ENCODE data around the gene PIP4K2A.

DNA sequence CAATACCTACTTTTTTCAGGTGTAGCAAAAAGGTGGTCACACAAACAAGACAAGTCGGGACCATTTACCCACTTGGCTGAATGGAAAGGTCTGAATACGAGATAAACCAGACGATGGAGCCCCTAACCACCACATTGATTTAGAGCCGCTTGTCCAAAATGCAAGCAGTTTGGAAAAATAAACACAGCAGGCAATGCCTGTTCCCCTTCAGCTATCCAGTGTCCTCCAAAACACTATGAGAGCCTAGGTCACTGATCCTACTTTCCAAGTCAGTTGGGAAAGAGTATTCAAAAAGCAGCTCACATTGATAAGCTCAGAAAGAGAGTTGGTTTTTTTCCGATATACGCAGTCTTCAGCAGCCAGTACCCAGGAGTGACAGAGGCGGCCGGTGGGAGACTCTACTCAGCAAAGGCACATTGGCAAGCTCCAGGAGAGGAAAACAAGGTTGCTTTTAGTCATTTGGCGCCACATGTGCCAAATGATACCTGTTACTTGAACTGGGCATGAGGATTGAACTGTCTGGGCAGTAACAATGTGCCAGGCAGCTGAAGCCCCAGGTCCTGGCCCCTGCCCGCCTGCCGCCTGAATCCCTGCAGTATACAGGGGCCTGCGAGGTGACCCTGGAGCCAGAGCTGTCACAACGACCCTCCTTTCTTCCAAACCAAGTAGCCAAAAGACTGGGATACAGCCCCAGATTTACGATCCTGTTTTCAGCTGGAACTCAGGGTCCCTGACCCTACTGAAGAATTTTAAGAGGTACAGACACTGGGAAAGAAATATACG, 109.8 kb downstream of the PIP4K2A start:
- TF ChIP-seq YY1 (IDR thresholded peaks at IDR 0.05; ENCODE audit: insufficient read depth, insufficient read length): no peak
- TF ChIP-seq ZNF274 (IDR thresholded peaks at IDR 0.05; ENCODE audit: low read depth, low read length): no peak
- TF ChIP-seq SUZ12 (IDR thresholded peaks at IDR 0.05; ENCODE audit: extremely low read depth, insufficient read depth, insufficient read length): no peak
